Tibial nerve (tissue), 4 donors: ENCODE data around the gene NDUFB1. TPM values are rescaled to one million over a fixed set of nuclear protein-coding genes. Genes with fewer than 3 reads are reported as not detected.
A peak's percentile ranks its signal among the peaks of the same experiment; 100 is the strongest.

ENCODE experiments used
- DNase-seq, 2 donors: peaks; one replicate each; pipeline ENCODE4 v3.0.0-alpha.2; 2019; ENCODE audit warnings: low spot score in 2 of 2
- H3K27ac ChIP-seq, 4 donors: fragments of 200-600 bp; sonication (generic) in 3 of 4; one replicate each; pipeline ENCODE4 v1.5.1; 2017 to 2019; ENCODE audit warnings: mild to moderate bottlenecking in 1 of 4
- H3K27me3 ChIP-seq, 2 donors: fragments of 200-600 bp; sonication (generic) in 1 of 2; one replicate each; pipeline versions ENCODE4 v1.5.1 to v1.6.0; 2017 to 2019
- H3K36me3 ChIP-seq, 3 donors: fragments of 200-600 bp; sonication (generic); one replicate each; pipeline ENCODE4 v1.5.1; 2018 to 2019
- H3K4me1 ChIP-seq, 4 donors: fragments of 200-600 bp; sonication (generic) in 3 of 4; one replicate each; pipeline ENCODE4 v1.5.1; 2017 to 2019
- H3K4me3 ChIP-seq, 4 donors: fragments of 200-600 bp; sonication (generic) in 3 of 4; one replicate each; pipeline ENCODE4 v1.5.1; 2017 to 2019; ENCODE audit warnings: mild to moderate bottlenecking in 1 of 4, moderate library complexity in 1 of 4
- H3K9me3 ChIP-seq, 4 donors: fragments of 200-600 bp; sonication (generic) in 3 of 4; one replicate each; pipeline ENCODE4 v1.5.1; 2017 to 2019
- CTCF ChIP-seq, 5 experiments: fragments of 200-600 bp in 3 of 5; fragments of 450-650 bp in 2 of 5; sonication (generic) in 3 of 5; IDR thresholded peaks; one replicate each; pipeline ENCODE4 v1.5.1; 2016 to 2019; ENCODE audit warnings: antibody characterized with exemption in 5 of 5, mild to moderate bottlenecking in 3 of 5, moderate library complexity in 2 of 5
- EP300 ChIP-seq, 2 donors: sonication (generic); formaldehyde crosslinking; IDR thresholded peaks; one replicate each; pipeline ENCODE4 v1.6.1; 2017; ENCODE audit warnings: antibody characterized with exemption in 2 of 2, mild to moderate bottlenecking in 1 of 2
- POLR2A ChIP-seq, 2 donors: fragments of 450-650 bp; IDR thresholded peaks; one replicate each; pipeline ENCODE4 v1.6.1; 2017; ENCODE audit warnings: antibody characterized with exemption in 2 of 2, mild to moderate bottlenecking in 2 of 2, moderate library complexity in 2 of 2
- WGBS, 2 donors: methylation state at CpG; one replicate each; pipeline ENCODE4 v1.1.5; 2018; 5-methylcytosine and 5-hydroxymethylcytosine counted together
- total RNA-seq, 4 donors: library from RNA; depleted of rRNA; stranded (reverse); fragments of >200 nt; gene quantifications; one replicate each; pipeline ENCODE4 v1.1.0, GENCODE V29; 2016

The NDUFB1 gene
- total RNA-seq, 4 donors from 2014 or later = 81.0 to 322 (median 262) TPM

- WGBS, 2 donors = 70 to 82% methylated on average over 1 of the region's 1 CpG
- Histone ChIP-seq H3K4me1 (peaks cover 0 to 4% (median 0%) of the 10 kb centered on the region in 4 donors), H3K27me3 (no peaks in the 10 kb centered on the region), H3K9me3 (no peaks in the 10 kb centered on the region), H3K4me3 (no peak overlapping the region), H3K27ac (no peak overlapping the region), H3K36me3 (peaks cover 0 to 78% (median 17%) of the 10 kb centered on the region in 3 donors)
- no peak for DNase-seq
- TF ChIP-seq EP300 (IDR thresholded peaks at IDR 0.05) = no peak
- TF ChIP-seq POLR2A (IDR thresholded peaks at IDR 0.05) = no peak
- no peak for TF ChIP-seq CTCF (IDR thresholded peaks at IDR 0.05)
Observed at GRCh38 chr14:92134456-92134855, 12.9 kb upstream of the NDUFB1 start.

DNA sequence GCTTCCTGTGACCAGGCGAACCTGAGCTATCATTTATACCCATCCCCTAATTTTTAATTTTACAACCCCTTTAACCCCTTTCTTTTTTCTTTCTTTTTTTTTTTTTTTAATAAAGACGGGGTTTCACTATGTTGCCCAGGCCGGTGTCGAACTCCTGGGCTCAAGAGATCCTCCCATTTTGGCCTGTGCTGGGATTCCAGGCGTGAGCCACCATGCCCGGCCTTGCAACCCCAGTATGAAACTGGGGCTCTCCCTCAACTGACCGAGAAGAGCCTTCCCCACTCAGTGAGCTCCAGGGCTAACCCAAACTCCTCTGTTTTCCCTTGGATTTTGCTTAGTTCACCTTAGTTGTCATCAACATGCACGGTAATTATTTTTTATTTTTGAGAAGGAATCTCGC lies 1.3 kb upstream of the NDUFB1 start:
- 33 to 36% methylated on average over 9 of the region's 9 CpGs for WGBS, 2 donors
- peak overlapping the region; percentile 77 to 97 (median 84) for H3K4me3 ChIP-seq
- DNase-seq = no peak
- H3K9me3 ChIP-seq = no peaks in the 10 kb centered on the region
- peaks cover 0 to 29% (median 0%) of the 10 kb centered on the region in 3 donors for H3K36me3 ChIP-seq
- peaks cover 0 to 56% (median 25%) of the 10 kb centered on the region in 4 donors for H3K4me1 ChIP-seq
- no peaks in the 10 kb centered on the region for H3K27me3 ChIP-seq
- no peak for TF ChIP-seq POLR2A (IDR thresholded peaks at IDR 0.05)
- TF ChIP-seq CTCF (IDR thresholded peaks at IDR 0.05) = no peak
- no peak for TF ChIP-seq EP300 (IDR thresholded peaks at IDR 0.05)
- H3K27ac ChIP-seq = peak overlapping the region; percentile 87 to 96 (median 92)

DNA sequence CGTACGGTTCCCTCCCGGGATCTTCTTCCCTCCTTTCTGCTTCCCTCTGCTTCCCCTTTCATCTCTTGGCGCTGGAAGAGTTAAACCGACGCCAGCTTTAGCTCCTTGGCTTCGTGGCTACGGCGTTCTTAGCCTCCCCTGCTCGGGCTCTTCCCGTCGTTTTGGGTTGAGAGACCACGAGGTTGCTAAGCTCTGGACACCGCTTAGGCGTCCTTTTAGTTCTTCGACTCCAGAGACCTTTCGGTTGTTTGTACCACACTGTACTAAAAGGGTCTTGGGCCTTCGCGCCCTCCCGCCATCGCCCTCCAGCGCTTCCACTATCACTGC lies 808 bp upstream of the NDUFB1 start:
- 0 to 1% methylated on average over 22 of the region's 22 CpGs for WGBS, 2 donors
- DNase-seq = no peak
- Histone ChIP-seq H3K27me3 (no peaks in the 10 kb centered on the region), H3K27ac (peak overlapping the region; percentile 87 to 96 (median 92)), H3K4me3 (peak overlapping the region; percentile 77 to 97 (median 84)), H3K9me3 (no peaks in the 10 kb centered on the region), H3K36me3 (peaks cover 0 to 30% (median 0%) of the 10 kb centered on the region in 3 donors), H3K4me1 (peaks cover 0 to 56% (median 25%) of the 10 kb centered on the region in 4 donors)
- no peak for TF ChIP-seq EP300 (IDR thresholded peaks at IDR 0.05)
- no peak for TF ChIP-seq CTCF (IDR thresholded peaks at IDR 0.05)
- TF ChIP-seq POLR2A (IDR thresholded peaks at IDR 0.05) = no peak

- Histone ChIP-seq H3K27me3 (no peaks in the 10 kb centered on the region), H3K36me3 (peaks cover 0 to 30% (median 0%) of the 10 kb centered on the region in 3 donors), H3K9me3 (no peaks in the 10 kb centered on the region), H3K27ac (peak overlapping the region; percentile 87 to 96 (median 92)), H3K4me1 (peaks cover 0 to 62% (median 25%) of the 10 kb centered on the region in 4 donors), H3K4me3 (peak overlapping the region; percentile 77 to 97 (median 84))
- 0 to 1% methylated on average over 36 of the region's 36 CpGs for WGBS, 2 donors
- peak; percentile 21 to 23 for DNase-seq
- TF ChIP-seq CTCF (IDR thresholded peaks at IDR 0.05) (no peak), EP300 (IDR thresholded peaks at IDR 0.05) (no peak), POLR2A (IDR thresholded peaks at IDR 0.05) (no peak)
Observed at GRCh38 chr14:92121207-92121669, 268 bp downstream of the NDUFB1 start.

DNA sequence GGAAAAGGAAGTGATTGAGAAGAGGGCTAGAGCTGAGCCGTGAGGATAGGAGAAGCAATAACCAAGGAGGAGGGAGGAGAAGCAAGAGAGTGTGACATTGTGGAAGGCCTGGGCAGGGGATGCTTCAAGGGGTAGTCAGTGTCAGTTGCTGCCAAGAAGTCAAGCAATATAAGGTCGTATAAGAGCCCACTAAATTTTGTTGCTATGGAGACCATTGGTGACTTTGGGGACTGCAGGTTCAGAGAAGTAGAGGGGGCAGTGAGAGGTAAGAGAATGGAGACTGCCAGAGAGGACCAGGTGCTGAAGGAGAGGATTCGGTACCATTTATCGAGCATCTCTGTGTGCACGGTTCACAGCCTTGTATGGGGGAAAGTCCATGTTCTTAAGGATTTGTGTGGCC lies 12.0 kb downstream of the NDUFB1 start:
- 70 to 80% methylated on average over 5 of the region's 5 CpGs for WGBS, 2 donors
- H3K36me3 ChIP-seq = peaks cover 0 to 2% (median 0%) of the 10 kb centered on the region in 3 donors

More for the DNA sequence above, 12.0 kb downstream of the NDUFB1 start:
- no peak overlapping the region for H3K4me3 ChIP-seq
- H3K4me1 ChIP-seq = peaks cover 0 to 23% (median 11%) of the 10 kb centered on the region in 4 donors
- TF ChIP-seq CTCF (IDR thresholded peaks at IDR 0.05) = no peak
- no peak for TF ChIP-seq POLR2A (IDR thresholded peaks at IDR 0.05)
- no peak for TF ChIP-seq EP300 (IDR thresholded peaks at IDR 0.05)
- H3K27me3 ChIP-seq = no peaks in the 10 kb centered on the region
- H3K27ac ChIP-seq = no peak overlapping the region
- no peaks in the 10 kb centered on the region for H3K9me3 ChIP-seq
- DNase-seq = no peak
